HG02970 (cell line): Measurements from ENCODE around the gene DENND6A.

Experiments
- ATAC-seq: cut with Tn5 transposase; IDR thresholded peaks from one replicate; pipeline ENCODE4 v1.9.1; 2021; ENCODE audit warnings: mild to moderate bottlenecking, moderate library complexity, moderate number of reproducible peaks; ENCODE audit not compliant: unreplicated experiment, low FRiP score

Gene DENND6A

DNA sequence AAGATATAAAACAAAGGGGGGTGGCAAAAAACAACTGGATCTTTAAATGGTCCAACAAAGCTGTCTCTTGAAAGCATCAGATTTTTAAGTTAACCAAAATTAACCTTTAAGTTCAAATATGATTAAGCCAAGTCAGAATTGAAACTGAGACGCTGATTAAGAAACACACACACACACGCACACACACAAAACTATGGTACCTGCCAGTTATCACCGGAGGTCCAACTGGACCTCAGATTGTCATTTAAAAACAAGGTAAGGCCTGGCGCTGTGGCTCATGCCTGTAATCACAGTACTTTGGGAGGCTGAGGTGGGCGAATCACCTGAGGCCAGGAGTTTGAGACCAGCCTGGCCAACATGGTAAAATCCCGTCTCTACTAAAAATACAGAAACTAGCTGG lies 106.1 kb downstream of the DENND6A start:
- no peak for ATAC-seq

DNA sequence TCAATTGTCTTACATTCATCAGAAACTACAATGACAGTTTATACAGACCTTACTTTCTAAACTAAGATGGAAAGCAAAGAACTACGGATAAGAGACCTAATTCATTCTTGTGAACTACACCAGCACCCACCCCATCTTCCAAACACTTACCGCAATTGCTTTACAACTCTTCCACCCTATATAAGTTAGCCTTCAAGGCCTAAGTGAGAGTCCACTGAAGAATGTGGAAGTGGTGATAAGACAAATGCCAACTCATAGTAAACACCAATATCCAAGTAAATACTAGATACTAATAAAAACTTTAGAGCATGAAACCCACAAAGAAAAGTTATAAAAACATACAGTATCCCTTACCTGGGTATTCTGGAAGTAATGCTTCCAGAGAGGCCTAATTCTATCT lies 109.3 kb downstream of the DENND6A start:
- no peak for ATAC-seq

DNA sequence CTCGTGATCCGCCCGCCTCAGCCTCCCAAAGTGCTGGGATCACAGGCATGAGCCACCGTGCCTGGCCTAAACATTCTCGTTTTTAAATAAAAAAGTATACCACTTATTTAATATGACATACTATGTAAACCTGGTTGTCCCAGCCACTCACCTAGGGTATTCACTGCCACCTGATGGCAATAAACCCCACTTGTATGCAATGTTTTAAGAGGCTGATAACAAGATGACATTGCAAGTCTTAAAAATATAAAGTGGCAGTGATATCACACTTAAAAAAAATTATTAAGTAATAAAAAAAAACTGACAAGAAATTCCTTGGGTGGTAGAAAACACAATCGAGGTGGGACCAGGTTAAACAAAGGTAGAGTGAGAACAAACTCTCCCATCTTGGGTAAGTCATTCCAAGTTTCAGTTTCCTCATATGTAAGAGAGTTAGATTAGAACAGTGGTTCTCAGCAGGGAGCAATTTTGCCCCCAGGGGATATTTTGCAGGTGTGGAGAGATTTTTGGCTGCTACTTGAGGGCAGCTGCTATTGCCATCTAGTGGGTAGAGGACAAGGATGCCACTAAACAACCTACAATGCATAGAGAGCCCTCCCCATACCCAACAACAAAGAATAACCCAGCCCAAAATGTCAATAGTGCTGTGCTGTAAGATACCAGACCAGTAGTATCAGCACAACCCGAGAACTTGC lies 110.3 kb downstream of the DENND6A start:
- ATAC-seq, result no peak

DNA sequence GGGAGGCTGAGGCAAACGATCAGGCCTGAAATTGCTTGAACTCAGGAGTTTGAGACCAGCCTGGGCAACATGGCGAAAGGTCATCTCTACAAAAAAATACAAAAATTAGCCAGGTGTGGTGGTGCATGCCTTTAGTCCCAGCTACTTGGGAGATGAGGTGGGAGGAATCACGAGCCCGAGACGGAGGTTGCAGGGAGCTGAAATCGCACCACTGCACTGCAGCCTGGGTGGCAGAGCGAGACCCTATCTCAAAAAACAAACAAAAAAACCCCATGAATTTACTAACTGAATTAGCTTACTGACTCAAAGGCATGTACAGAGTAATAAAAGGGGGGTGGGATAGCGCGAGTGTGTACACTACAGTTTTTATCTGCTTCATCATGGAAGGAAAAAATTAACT lies 115.1 kb downstream of the DENND6A start:
- ATAC-seq, result no peak

DNA sequence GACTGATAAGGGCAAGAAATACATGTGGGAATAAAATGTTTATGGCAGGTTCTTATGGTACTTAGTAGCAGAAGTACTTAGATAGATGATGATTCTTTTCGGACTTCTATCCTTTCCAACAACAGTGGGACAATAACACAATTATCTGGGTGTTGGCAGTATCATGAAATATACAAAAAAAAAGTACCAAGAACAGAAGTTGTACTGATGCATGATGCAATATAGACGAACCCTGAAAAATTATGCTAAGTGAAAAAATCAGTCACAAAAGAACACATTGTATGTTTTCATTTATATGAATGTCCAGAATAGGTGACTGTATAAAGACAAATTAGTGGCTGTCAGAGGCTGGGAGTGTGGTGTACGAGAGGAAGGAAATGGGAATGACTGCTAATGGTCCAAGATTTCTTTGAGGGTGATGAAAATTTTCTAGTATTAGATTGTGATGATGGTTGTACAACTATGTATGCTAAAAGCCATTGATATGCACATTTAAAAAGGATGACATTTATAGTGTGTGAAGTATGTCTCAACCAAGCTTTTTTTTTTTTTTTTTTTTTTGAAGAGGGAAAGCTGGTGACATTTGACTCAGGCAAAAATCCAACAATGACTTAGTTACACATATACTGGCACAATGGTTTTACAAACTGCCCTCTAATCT lies 116.8 kb downstream of the DENND6A start:
- no peak for ATAC-seq
